GM21723 (cell line): ENCODE results near the gene FAM78B.

ENCODE experiments used
- ATAC-seq: cut with Tn5 transposase; IDR thresholded peaks from one replicate; pipeline ENCODE4 v1.9.1; 2021; ENCODE audit warnings: mild to moderate bottlenecking, moderate library complexity; ENCODE audit not compliant: unreplicated experiment

Gene FAM78B, protein sequence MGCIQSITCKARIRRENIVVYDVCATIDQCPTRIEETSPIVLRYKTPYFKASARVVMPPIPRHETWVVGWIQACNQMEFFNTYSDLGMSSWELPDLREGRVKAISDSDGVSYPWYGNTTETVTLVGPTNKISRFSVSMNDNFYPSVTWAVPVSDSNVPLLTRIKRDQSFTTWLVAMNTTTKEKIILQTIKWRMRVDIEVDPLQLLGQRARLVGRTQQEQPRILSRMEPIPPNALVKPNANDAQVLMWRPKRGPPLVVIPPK

DNA sequence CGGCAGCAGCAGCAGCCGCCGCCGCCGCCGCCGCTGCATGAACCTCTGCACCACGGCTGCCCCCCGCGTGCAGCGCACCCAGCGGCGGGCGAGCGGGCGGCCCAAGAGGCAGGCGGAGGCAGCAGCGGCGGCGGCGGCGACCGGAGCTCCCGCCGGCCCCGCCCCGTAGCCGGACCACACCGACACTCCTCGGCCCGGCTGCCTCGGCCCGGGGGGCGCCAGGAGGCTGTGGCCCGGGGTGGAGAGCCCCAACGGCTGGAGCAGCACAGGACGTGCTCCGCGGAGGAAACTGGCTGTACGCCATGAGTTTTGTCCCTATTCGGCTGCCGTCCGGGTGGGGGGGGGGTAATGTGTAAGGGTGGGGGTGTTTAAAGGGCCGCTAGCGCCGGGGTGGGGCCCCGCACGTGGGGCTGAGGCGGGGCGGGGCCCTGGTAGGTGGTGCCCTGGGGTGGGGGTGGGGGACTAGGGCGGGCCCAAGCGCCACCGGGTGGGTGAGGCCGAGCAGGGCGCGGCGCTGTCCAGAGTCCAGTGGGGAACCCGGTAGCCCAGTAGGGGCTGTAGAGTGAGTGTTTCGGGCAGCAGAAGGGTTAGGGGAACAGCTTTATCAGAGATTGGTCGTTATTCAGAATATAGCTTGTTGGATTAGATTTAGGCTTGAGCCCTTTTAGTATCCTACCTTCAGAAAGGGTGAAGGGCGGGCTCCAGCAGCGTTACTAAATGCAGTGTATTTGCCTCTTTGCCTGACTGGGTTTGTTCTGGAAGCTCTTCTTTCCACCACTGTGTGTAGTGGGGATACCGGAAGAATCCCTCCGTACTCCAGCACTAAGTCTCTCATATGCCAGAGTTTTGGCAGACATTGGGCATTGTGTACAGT is at the start of gene FAM78B:
Gene FAM78B, minus strand, starts transcription at position 304 of the 874 bp plus-strand sequence. CDS start 753 bp downstream, outside the sequence.
- peak; percentile 46 for ATAC-seq

DNA sequence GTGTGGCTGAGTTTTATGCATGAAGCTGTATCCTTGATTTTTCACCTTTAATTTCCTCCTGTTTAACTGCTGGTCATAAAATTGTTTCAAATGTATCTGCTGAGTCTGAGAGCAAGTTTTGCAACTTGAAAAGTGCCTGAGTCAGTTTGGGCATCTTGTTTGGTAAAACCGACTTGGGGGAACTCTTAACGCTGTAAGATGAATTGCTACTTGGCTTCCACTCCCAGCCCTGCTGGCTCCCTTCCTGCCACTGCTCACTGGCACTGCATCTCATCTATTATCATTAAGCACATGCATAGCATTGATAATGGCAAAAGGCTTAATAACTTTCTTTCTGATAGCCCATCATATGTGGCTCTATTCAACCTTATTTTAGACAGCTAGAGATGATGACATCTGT is 35.7 kb upstream of the FAM78B start:
- no peak for ATAC-seq

DNA sequence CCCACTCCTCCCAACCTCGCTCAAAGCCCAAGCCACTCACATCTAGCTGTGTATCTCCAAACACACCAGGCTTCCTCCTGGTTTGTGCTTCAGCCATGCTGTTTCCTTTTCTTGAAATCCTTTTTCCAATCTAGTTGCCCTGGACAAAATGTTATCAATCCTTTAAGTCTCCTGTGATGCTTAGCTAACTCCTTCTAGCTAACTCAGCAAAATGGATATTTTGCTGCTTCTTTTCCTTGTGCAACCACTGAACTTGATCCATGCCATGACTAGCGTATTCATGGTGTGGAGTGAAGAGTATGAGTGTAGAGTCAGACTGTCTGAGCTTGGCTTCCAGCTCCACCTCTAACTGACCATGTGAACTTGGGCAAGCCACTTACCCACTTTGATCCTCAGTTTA is 33.9 kb upstream of the FAM78B start:
- no peak for ATAC-seq

DNA sequence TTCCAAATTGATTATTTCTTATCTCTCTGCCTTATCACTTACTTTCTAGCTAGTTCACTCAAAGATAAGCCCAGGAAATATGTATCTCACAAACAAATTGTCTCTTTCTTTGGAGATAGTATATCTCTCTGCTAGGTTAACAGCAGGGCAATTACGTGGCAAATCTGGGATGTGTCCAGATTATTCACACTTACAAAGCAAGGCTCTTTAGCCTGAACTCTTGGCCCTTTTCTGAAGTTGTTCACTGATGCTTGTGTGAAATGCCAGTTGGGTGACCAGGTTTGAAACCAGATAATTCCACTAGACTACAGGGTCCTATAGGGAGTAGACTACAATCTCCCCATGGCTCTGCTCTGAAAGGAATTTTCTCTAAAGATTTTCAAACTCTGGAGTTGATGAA is 30.8 kb upstream of the FAM78B start:
- no peak for ATAC-seq

DNA sequence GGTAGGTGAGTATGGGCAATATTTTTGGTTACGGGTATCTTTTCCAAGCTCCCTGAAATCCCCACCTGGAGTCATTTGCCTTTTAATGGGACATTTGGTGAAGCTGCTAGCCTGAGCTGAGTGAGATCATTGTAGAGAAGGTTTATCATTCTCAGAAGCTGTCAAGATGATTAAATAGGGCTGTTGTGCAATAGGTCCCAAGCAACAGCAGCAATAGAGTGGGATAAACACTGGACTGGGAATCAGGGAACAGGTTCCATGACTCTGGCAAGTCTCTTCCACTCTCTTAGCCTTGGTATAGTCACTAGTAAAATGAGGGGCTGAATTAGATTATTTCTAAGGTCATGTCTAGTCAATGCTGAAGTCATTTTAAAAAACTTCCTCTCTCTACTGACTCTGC is 30.3 kb upstream of the FAM78B start:
- ATAC-seq: no peak

DNA sequence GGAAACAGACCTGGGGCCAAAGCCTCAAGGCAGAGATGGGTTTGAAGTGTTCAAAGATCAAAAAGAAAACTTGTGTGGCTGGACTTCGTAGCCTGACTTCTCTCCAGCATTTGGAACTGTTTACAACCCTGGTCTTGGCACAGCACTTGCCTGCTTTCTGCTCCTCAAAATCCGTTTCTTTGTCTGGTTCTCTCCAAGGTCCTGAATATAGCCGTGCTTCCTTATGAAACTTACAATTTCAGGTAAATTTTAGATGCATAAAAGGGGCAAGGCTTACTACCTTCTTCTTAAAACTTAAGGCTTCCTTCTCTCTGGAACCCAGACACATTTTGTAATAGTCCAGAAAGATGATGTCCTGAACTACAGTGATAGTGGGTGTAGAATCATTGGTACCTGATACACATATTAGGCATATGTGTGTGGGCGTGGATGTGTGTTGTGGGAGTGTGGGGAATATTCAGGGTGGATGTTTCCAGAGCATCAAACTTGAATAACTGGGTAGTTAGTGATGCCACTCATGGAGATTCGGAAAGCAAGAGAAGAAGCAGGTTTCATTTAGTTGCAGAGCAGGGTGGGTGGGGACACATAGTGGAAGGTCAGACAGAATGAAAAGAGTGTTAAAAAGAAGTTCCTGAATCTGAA is 26.4 kb upstream of the FAM78B start:
- no peak for ATAC-seq

DNA sequence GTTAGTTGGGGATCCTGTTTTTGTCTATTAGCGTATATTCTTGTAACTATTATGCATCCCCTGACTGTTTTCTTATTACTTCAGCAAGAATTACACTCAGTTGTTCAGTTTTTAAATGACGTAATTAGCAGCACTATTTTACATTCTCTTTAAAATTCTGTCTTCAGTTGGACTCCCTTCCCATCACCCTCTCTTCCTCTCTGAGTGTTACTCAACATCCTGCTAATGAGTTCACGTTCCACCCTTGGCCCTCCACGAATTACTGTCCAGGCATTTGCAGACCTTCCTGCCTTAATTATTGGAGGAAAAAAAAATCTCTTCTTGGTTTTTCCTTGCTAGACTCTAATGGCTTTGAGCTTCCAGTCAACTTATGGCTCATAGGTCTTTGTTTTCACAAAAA is 23.6 kb upstream of the FAM78B start:
- no peak for ATAC-seq

DNA sequence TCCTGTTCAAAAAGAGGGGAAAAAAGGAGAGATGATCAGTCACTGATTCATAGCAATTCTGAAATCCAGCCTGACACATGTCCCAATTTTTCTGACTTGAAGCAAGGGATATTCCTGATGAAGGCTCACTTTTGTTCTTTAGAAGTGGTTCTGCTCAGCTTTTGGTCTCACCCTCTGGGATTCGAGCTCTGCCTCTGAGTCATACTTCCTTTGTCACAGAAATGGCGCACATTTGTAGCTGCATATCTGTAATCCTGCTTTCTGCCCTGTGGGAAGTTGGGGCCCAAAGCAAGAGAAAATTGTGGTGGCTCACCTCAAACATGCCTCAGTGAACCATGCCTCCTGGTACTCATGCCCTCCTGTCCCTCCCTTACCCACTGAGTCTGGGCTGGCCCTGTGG is 22.3 kb upstream of the FAM78B start:
- no peak for ATAC-seq

DNA sequence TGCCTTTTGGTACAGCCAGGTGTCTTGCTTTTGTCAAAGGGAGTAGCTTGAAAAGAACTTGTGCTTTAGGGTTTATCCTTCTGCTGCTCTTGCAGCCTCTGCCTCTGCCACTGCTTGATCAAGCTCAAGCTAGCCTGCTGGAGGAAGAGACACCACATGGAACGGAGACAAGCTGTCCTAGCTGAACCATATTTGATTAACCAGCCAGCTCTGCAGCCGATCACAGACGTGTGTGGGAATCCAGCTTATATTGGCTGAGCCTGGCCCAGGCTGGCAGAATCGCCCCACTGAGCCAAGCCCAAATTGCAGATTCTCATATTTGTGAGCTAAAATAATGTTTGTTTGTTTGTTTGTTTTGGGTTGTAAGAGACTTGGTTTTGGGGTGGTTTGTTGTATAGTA is 18.7 kb upstream of the FAM78B start:
- ATAC-seq: no peak

DNA sequence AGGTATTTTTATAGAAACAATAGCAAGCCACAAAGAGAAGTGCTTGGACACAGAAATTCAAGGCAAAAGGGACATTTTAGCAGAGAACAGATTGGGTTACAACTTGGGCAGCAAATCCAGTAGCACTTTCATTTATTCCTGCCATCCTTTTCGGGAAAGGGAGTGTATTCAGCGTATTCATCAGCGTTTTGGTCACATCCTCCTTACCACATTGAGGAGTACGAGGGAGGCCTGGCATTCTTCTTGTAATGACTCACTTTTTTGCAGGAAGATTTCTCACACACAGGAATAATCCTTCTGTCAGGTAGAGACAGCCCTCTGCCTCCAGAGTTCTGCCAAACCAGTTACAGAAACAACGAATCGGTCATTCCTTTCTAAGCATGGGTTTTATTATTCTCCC is 18.1 kb upstream of the FAM78B start:
- no peak for ATAC-seq

DNA sequence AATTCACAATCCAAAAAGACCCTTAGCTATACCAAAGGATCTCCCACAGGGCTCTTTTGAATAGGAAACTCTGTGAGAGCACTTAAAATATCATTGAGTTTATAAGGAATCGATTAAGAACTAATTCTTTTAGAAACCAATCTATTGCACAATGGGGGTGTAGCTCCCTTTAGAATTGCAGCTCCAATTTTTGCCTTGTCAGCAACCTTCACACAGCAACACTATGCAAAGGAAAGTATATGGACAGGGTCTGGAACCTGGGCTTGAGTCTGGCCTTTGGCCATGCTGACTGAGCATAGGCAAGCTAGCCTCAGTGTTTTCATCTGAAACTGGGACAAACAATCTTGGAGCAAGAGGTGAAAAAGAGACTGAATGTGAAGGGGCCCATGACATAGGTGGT is 17.2 kb upstream of the FAM78B start:
- no peak for ATAC-seq

DNA sequence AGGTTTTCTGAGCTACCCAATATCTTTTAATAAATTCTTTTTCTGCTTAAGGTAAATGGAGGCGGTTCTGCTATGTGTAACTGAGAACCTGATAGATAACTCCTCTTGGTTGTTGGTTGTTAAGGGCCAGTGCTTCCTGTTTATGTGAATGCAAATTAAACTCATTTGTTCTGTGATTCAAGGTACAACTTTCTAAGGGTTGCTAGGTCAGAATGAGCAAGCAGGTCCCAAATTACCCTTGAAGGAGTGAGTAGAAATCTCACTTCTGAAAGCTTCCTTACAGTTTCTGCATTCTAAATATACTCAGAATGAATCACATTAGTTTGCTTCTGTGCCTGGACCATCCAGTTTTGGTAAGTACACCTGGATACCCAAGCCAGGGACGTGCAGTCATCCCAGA is 15.5 kb upstream of the FAM78B start:
- no peak for ATAC-seq

DNA sequence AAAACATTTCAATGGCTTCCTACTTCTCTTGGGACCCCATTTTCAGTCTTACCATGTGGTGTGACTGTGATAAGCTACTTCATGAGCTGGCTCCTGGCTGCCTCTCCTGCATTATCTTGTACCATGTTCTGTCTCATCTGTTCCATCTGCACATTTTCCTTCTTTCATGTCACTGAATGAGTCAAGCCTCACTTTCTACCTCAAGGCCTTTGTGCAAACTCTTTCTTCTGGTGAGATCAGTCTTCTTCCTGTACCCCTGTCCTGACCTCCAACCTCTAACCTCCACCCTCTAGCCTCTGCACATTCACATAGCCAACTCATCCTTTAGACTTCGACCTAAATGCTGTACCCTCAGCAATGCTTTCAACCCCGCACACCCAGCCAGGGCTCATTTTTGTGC is 9.6 kb upstream of the FAM78B start:
- ATAC-seq: no peak

DNA sequence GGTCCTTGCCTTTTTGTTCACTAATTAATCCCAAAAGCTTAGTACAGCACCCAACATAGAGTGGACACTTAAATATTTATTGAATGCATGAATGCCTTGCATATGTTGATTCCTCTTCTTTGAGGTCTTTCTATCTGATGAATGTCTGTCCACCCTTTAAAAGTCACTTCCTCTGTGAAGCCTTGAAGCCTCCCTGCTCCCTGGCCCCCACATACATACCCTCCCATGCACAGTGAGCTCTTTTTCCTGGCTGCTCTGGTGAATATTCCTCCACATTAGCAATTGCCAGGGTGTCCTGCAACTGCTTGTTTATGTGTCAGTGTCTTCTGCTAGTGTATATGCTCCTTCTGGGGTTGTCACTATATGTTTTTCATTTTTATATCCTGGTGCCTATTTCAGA is 8.2 kb upstream of the FAM78B start:
- ATAC-seq: no peak

DNA sequence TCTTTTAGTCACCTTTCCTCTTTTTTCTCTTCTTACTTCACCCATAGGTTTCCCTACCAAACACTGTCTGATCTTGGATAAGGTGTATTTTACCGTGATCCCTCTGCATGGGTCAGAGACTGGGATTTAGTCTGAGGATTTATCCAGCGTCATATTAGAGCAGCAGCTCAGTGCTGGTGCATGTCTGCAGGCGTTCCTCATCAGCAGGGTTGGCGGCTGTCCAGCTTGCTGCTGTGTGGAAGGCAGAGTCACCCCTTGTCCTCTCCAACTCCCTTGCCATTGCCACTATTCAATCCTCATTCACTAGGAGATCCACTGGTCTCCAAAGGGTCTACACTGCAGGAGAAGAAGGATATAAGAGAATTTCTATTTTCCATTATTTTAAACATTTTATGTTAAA is 7.3 kb upstream of the FAM78B start:
- ATAC-seq: no peak

DNA sequence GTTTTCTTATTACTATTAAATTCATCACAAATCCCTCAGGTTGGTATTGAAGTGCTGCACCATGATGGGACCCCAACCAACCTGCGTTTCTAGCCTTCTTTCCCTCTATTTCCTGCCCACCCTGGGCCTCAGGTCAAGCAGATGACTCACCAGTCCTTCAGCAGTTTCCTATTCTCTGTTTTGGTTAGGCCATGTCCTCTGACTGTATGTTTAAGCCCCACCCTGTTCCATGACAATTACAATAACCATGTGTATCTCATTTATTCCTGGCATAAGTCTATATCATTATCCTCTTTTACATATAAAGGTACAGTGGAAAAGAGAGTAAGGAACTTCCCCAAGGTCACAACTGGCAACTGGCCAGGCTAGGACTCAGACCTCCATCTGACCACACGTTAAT is 5.3 kb upstream of the FAM78B start:
- ATAC-seq: no peak

DNA sequence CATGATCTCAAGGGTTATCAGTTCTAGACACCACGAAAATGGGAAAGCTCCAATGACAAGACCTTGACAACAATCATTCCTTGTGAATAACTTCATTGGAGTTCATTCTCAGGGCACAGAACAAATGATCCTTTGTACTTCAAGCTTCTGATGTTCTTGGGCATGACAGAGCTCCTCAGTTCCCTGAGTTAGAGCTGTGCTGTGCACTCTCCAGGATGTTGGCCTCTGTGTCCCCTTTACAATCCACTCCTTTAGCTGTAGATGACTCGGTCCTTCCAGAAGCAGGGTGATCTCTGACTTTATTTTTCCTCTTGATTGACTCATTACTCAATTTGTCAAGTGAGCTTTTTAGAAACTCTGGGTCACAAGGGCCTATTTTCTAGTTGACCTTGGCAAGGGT is 3.9 kb upstream of the FAM78B start:
- ATAC-seq: no peak

DNA sequence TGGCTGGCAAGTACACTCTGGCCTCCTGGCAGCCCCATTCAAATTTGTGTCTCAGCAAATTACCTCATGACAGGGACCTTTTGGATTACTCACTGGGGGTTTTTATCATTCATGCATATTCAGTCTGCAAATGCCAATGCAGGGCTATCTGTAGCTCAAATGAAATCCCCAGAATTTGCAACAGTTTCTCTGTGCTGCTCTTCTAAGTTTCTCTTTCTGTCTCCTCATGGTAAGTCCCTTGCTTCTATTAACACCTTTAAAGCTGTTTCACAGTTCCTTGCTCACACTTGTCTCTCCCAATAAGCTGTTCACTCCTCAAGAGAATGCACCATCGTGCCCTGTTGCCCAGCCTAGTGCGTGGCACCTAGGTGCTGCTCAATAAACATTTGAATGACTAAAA is 3.3 kb upstream of the FAM78B start:
- peak; percentile 63 for ATAC-seq

DNA sequence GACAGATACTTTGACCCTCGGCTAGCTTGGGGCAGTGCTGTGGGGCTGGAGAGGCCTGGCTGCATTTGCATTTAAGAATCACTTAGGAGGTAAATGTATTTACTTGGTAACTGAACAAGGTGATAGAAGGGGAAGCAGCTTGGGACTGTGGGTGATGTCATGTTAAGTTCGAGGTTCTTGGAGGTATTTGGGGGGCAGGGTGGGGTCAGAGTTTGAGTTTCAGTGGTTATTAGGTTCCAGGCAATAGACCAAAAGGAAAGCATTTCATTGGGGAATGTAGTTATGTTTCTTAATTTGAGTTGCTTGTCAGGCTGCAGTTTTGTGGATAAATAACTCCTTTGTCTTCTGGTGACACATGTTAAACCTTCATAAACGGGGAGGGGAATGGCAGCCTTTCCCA is 2.4 kb upstream of the FAM78B start:
- ATAC-seq: no peak

DNA sequence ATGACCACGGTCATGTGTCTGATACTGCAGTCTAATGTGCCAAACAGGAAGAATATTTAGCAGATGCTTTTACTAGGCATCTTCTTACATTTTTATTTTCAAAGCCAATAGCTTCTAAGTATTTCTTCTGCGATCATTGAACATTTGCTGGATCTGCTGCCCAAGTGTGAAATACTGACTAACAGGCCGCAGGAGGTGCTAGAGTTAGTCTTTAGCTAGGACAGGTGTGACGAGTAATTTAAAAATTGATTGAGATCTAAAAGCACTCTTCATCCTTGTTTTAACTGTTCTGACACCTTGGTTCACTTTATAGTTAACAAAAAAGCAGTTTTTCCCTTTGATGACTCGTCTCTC is 748 bp upstream of the FAM78B start:
- ATAC-seq: no peak

DNA sequence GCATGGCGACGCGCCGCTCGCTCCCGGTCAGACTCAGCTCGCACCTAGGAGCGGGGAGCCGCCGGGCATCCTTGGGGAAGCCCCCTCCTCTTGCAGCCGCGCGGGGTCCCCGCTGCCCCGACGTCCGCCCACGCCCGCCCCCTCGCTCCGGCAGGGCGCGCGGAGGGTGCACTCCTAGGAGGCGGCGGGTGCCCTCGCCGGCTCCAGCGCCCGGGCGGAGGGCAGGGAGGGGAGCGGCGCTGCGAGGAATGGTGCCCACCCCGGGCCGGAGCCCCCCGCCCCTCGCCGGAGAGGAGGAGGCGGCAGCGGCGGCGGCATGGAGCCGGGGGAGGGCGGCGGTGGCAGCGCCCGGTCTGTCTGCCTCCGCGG is 488 bp downstream of the FAM78B start:
- peak; percentile 5 for ATAC-seq

DNA sequence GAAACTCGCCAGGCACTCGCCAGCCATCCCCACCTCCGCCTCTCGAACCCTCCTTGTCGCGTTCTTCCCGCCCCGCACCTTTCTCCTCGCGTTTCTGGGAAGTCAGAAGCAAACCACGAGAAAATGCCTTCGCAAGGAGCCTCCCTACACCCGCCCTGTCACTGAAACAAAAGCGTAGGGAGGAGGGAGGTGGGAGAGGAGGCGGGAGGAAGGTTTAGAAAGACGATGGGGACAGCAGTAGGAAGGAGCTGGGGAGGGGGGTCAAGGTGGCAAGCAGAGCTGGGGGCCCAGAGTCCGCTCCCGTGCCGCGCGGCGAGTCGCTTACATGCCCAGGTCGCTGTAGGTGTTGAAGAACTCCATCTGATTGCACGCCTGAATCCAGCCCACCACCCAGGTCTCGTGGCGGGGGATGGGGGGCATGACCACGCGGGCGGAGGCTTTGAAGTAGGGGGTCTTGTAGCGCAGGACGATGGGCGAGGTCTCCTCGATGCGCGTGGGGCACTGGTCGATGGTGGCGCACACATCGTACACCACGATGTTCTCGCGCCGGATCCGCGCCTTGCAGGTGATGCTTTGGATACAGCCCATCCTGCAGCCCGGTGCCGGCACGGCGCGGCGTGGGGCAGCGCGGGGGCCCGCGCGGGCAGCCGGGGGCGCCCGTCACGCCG is 1.0 kb downstream of the FAM78B start:
- ATAC-seq: peak; percentile 2
